Stimulated activated CD4-positive, alpha-beta T cell treated with anti-CD3 and anti-CD28 coated beads, Interleukin-2, amount 100 ng/mL, for 24 hours (primary cell): ENCODE data around the gene CACNB1.

Experiments
- DNase-seq, 2 donors: peaks; one replicate each; pipeline ENCODE4 v3.0.0-alpha.2; 2020

Gene CACNB1

DNA sequence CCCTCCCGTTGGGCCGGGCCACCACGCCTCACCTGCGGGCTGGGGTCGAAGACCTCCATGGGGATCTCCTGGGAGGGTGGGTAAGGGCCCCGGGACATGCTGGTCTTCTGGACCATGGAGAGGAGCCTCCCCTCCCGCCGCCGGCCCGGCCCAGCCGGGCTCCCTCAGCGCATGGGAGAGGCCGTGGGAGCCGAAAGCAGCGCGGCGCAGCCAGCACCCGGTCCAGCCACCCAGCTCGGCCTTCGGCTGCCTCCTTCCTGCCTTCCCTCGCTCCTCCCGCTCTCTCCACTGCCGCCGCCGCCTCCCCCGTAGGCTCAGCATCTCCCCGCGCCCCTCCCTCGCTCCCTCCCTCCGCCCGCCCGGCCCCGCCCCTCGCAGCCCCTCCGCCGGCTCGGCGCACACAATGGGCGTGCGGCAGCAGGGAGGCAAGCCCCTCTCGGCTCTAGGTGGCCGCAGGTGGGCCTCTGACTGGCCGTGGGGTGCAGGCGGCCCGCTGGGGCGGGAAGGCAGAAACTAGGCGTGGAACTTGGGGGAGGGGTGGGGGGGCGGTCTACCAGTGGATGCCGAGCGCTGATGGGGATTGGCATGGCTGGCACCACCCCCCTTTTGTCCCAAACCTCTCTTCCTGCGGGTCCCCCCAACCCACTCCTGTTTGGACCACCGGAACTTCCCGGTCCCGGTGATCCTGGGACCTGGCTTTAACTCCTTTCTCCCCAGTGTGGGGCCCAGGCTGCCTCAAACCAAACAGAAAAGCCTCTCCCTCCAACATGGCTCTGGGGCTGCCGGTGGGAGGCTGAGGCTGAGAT is at the start of gene CACNB1:
Gene CACNB1, minus strand, starts transcription at position 290 of the 806 bp plus-strand sequence. Its CDS starts 174 bp downstream, at position 116.
- DNase-seq: peak; percentile 73 to 81

DNA sequence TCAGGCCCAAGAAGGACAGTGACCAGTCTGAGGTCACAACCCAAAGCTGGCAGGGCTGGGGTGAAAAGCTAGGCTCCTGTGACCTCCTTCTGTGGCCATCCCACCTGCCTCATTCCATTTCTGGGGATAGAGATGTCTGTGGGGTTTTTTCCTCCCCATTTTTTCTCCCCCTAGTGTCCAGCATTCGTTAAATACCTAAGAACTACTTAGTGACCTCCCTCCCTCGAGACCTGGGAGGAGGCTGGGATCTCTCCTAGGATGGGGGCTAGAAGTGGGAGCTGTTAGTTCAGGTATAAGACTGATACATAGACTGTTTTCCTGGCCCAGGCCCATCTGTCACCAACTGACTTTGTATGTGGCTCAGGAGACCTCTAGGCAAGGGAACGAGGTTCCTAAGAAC is 48.8 kb upstream of the CACNB1 start:
- no peak for DNase-seq

DNA sequence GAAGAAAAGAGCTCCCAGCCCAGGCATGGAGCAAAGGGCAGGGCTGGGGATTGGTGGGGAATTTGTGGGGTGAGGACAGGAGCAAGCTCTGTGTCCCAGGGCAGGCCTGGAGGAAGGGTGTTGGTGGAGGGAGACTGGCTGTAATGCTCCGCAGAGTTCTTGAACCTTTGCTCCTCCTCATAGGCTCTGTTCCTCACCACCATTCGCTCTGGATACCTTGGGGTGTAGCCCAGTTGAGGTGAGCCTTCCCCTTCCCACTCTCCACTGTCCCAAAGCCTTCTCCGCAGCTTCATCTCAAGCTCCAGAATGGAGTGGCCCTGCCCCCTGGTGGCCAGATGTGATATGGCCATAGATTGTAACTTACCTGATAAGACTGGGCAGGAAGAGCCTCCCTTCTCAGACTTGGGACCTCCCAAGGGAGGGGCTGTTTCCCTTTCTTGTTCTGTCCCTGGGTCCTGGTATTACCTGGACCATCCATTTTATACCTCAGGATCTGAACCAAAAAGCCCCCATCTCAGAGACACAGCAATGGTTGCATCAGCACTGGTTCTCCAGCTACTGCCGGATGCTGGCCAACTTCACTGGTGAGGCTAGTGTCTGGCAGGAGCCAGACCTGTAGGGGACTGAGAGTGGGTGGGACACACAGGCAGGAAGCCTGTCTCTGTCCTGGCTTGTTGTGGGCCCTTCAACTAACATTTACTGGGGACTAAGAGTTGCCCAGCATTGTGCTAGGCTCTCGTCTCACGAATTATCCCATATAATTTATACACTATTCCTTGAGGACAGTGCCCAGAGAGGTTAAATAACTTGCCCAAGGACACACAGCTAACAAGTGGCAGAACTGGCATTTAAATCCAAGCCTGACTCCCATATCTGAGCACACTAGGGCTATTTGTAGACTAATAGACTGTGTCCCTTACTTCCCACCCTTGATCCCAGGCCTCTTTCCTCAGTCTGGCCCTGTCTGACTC is 47.4 kb upstream of the CACNB1 start:
- DNase-seq: peak; percentile 93

DNA sequence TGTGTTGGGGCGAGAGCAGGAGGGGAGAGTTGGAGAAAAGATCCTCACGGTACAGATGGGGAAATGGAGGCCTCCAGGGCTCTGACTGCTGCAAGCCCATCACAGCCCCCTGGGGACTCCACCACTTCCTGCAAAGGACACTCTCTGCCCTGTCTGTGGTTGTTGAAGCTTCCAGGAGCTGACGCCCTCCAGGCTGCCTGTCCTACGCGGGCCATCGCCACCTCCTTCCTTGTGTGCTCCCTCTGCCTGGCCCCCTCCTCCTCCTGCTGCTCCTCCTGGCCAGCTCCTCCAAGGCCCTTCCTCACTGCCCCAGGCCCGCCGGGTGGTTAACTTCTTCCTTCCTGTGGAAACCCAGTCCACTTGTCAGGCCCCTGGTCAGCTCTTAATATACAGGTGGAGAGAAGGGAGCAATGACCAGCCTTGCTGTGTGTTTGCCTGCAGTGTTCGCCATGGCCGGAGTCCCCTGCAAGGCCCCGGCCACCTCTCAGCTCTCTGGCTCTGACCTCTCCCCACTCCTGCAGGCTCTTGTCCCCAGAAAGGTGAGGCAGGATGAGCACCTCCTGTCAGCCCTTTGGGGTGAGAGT is 46.6 kb upstream of the CACNB1 start:
- DNase-seq: no peak

DNA sequence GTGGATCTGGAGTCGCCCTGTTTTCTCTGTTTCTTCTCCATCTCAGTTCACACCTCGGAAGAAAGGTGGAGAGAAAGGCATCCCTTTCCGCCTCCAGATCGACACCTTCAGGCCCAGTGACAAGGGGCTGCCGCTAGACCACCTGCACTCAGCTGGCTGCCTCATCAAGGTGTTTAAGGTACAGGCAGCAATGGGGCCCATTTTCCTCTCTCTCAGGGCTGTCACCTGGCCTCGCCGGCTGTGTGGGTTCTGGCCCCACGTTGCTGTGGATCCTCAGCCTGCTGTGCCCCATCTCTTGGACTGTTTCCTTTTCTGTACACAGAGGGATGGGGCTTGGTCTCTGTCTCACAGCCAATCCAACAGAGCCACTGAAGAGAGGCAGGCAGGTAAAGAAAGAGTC is 45.7 kb upstream of the CACNB1 start:
- DNase-seq: no peak

DNA sequence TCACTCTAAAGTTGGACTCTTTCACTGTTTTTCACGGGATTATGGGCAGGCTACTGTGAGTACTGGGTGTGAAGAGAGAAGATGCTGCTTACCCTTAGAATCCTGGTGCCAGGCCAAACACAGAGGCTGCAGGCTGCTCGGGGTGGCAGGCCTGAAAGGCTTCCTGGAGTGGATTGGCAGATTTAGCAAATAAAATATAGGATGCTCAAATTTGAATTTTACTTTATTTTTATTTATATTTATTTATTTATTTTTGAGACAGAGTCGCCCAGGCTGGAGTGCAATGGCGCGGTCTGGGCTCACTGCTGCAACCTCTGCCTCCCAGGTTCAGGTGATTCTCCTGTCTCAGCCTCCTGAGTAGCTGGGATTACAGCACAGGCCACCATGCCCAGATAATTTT is 43.2 kb upstream of the CACNB1 start:
- DNase-seq: no peak

DNA sequence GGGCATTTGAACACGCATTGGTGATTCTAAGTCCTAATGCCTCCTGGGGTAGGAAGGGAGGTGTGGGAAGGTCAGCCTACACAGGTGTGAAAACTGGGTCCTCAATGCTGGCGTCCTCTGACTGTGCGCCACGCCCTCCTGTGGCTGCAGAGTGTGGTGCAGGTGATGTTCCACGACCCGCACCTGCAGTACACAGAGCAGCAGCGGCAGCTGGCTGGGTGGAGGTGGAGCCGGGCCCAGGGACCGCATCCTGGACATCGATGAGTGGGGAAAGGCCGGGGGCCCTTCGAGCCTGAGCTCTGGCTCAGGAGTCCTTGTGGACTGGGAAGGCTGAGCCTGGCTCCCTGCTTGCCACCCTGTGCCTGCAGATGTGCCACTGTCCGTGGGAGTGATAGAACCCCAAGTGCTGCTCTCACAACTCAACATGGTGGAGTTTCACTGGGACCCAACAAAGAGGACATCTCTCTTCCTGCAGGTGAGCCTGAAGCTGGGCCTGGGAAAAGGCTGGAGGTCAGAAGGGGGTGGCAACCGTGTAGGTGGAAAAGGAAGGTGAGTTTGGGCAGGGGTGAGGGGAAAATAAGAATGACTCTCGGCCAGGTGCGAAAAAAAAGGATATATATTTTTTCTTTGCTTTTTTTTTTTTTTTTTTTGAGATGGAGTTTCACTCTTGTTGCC is 42.3 kb upstream of the CACNB1 start:
- DNase-seq: peak; percentile 69 to 77

DNA sequence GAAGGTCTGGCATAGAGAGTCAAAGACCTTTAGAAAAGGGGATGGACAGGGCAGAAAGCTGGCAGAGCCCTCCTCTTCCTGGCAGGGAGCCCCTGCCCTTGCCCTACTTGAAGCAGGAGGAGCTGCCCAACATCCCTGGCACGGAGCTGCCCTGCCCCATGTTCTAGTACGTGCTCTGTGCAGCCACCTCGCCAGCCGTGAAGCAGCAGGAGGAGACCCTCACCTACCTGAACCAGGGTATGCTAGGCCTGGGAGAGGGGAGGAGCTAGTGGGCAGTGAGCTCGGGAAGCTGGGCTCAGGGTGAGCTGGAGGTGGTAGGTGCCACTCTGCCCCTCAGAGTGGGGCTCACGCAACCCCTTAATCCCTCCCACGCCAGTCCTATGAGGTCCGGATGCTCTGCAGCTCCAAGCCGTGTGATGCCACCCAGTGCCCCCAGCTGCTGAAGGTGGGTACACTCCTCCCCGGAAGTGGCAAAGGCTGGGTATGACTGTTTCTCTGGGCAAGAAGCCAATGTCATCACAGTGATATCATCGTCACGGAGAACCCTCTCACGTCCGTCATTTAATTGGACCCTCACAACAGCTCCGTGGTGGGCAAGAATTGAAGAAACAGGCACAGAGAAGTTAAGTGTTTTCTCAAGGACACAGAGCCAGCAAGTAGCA is 41.0 kb upstream of the CACNB1 start:
- peak; percentile 58 to 67 for DNase-seq

DNA sequence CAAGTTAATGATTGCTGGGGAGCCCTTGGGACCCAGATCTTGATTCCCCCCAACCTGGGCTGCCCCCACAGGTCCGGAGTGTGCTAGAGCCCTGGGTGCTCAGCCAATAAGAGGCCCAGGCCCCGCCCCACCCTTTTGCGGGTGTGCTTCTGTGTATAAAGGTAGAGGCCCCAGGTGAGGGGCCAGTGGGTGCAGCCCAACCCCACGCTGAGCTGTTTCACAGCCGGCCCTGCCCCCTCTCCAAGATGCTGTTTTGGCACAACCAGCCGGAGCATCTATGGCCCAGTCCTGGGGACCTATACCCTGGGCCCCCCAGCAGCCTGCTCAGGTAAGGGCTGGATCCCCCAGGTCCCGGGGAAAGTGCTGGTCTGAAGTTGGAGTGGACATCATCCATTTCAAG is 40.1 kb upstream of the CACNB1 start:
- DNase-seq: no peak

DNA sequence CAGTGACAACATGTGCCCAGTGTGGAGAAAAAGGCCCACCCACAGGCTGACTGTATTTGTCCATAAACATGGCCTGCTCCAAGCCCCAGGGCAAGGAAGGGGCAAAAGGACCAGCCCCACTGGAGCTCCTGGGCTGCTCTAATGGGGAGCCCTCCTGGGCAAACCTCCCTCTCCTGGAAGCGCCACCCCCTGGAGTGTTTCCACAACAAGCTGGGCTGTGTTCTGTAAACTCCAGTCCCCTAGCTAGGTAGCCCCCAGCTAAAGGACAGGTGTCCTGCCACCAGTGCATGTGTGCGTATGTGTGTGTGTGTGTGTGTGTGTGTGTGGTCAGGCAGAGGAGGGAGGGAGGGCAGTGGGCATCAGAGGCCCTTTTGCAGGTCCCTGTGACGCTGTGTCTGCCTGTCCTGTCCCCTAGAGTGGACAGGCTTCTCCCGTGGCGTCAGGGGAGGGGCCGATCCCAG is 39.5 kb upstream of the CACNB1 start:
- no peak for DNase-seq

DNA sequence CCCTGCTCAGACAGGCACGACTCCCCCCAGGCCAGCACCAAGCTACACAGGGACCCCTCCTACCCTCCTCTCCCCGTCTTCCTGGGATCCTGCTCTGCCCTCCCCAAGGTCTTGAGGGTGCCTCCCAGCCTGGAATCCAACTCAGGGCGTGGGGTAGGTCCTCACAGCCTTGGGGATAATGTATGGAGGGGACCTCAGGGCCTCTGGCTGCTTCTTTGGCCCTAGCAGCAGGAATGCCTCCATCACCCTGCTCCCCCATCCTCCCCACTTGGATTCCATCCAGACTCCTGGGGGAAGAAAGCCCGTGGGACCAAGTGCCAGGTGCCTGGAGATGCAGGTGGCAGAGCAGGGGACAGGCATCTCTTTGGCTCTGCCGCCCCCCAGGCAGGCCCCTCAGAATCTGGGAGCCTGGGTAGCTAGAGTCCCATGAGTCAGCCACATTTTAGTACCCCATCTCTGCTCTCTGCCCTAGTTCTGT is 39.0 kb upstream of the CACNB1 start:
- no peak for DNase-seq

DNA sequence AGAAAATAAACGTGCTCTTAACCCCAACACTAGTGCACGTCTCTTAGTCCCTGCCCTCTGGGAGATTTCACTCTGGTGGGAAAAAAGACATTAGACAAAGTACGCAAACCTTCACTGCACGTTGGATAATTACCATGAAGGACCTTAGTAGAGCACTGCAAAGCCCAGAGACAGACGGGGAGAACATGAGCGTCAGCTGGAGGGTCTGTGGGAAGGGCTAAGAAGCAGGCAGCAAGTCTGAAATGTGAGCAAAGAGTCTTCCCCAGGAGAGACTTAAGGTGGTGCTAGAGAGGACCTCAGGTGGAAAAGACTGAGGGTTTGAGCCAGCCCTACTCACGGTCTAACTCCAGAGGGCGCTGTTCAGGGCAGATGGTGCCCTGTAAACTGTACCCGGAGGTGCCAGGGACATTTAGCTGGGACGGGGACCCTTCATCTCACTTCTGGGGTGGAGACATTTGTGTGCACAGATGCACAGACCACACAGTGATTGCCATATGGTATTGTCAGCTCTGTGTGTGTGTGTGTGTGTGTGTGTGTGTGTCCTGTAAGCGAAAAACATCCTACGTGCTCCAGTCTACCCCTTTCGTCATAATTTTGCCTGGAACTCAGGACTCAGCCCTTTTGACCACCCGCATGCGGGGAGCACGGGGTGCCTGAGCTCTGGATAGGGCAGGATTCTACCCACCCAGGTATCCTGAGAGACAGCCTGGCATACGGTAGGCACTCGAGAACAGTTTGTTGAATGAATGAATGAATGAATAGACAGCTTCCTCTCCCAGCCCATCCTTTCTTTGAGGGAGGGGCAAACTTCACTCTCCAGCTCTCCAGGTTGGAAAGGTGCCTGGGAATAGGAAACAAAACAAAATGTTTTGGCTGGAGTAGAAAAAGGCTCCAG is 38.3 kb upstream of the CACNB1 start:
- DNase-seq: peak; percentile 40 to 44

DNA sequence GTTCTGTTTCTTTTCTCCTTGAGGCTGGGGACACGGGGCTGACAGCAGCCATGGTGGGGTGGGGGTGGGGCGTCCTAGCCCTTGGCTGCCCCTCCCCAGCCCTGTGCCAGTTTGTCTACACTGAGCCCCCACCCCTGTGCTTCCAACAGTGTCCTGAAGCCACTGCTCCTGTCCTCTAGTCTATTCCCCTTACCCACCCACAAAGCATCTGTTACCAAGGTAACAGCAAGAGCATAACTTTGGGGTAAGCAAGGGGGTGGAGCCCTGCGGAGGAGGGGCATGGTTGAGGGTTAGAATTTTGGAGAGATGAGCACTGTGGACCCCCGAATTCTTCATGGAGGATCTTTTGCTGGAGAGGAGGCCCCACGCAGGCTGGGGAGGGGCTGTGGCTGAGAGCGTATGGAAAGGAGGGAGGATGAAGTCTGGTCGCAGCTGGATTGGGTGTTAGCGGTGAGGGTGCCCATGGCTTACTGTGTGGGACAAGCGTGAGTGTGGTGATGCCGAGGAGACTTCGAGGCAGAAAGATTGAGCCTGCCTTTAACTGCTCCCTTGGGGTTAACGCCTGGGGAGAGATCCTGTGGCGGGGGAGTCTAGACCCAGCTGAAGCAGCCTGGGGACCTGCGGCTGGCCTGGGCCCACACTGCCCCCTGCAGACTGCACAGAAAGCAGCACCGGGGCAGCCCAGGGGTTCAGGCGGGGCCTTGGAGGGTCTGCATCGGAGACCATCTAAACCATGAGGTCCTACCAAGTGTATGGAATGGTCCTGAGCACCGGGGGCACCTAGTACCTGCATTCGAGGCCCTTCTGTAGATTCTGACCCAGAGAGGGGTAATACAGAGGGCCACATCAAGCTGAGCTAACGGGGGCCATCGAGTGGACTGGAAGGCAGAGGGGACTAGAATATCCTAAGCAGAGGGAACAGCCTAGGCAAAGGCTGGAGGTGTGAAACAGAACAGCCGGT is 34.4 kb upstream of the CACNB1 start:
- DNase-seq: peak; percentile 62 to 63

DNA sequence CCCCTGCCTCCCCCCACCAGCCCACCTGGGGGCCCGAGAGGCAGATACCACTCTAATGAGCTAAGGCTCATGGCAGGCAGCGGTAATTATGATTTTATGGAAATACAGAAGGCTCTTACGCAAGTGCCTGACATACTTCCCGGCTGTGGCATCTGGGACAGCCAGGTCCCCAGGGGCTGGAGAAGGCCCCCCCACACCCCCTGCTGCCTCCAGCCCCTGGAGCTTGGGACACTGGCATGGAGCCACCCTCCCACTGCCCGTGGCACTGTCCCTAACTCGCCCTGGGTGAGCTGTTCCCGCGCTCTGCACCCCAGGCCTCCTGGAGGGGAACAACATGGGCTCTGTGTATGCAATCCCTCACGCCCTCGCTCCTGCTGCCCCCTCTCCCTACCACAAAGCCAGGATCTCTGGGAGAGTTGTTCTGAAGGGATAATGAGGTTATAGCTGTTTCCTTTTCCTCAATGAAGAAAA is 33.7 kb upstream of the CACNB1 start:
- no peak for DNase-seq

DNA sequence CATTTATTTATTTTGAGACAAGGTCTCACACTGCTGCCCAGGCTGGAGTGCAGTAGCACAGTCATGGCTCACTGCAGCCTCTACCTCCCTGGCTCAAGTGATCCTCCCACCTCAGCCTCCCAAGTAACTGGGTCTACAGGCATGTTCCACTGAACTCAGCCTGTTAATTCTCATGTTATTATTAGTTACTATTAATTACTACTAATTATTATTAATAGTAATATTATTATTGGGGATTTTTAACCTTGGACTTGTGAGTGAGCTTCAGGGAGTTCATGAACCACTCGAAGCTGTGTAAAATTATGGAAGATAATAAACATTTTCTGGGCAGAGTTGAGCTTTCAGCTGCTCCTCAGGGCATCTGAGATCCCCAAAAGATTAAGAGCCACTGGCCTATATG is 32.9 kb upstream of the CACNB1 start:
- no peak for DNase-seq

DNA sequence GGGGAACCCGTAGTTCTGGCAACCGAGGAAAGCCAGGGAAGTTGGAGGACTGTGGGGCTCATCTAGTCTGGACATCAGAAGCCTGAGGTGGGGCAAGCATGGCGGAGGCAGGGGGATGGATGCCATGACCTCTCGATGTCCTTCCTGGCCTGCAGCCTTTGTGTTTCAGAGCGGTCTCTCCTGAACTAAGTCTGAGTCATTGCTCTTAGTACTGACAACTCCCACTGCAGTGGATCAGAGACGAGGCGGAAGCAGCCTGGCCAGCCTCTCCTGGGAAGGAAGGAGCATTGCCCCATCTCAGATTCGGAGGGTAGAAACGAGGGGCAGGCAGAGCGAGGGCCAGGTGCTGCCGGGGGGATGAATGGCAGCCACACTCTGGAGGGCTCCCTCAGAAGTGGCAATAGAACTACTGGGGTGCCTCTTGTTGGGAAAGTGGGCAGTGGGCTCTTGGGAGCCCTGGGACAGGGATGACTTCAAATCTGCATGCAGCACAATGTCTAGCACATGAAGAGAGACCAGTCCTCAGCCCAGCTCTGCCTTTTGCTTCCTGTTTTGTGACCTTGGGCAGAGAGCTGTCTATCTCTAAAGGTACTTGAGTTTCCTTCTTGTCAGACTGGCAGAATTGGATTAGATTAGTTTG is 31.9 kb upstream of the CACNB1 start:
- DNase-seq: no peak

DNA sequence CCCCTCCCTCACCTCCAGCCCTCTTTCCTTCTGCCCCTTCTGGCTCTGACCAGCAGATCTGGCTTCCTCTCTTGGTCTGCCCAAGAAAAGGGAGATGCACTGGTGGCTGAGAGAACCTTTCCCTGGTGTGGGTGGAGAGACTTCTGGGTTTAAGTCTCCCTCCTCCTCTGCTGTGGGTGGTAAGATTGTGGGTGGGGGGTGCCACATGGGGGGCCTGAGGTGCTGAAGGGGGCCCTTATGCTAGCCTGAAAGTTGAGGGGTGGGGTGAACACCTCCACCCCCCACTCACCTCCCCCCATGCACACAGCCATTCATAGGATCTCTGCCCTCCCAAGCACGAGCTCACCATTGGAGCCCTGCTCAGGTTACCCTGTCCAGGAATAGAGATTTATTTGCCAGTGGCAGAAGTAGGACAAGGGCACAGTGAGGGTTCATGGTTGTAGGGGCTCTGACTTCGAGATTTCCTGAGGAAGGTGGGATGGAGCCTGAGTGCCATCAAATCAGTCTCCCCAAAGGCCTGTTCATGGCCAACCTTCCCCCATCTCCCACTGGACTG is 30.0 kb upstream of the CACNB1 start:
- no peak for DNase-seq

DNA sequence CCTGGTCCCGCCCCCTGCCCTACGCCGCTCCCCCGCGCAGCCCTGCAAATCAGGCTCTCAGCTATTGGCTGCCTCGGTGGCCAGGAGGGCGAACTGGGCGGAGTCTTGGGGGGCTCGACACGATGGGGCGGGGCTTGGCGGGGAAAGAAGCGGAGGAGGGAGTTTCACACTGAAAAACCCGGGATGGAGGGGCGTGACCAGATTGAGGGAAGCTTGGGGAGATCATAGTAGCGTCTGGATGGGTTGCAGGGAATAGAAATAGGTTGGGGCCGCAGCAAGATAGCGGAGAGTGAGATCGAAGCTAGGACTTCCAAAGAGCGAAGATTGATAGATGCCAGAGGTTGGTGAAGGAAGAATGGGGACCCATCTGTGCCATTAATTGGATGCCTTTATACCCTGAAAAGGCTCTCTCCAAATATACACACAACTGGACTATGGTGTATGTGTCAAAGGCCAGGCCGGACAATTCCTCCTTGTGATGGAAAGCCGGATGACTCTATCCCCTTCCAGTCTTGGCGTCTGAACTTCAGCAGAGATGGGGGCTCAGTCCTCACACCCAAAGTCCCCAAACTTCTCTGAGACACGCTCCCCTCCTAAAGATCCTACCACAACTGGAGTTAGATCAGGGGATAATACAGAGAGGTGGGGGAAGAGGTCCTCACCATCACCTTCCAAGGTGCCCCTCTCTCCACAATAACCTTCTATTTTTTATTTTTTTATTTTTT is 28.7 kb upstream of the CACNB1 start:
- DNase-seq: peak in 1 of 2 donors; percentile 65
